Measurements from ENCODE around the gene BTG1.
"Not testable (repeated sequence)": the region's sequence is repeated elsewhere in the genome, so short reads cannot be mapped to it uniquely, and the experiment has no call there.

Gene BTG1

GRCh38 chr12:92094751-92095161 lies 50.9 kb downstream of the BTG1 start:
- no peak for DNase-seq

- DNase-seq = not testable (repeated sequence)
These were observed 51.3 kb downstream of the BTG1 start for GRCh38 chr12:92094301-92094700.

Data from DMS79 treated with DMSO at 0.1 percent for 48 hours (cell line).